ENCODE measurements around the gene CHTOP.

Gene CHTOP

DNA sequence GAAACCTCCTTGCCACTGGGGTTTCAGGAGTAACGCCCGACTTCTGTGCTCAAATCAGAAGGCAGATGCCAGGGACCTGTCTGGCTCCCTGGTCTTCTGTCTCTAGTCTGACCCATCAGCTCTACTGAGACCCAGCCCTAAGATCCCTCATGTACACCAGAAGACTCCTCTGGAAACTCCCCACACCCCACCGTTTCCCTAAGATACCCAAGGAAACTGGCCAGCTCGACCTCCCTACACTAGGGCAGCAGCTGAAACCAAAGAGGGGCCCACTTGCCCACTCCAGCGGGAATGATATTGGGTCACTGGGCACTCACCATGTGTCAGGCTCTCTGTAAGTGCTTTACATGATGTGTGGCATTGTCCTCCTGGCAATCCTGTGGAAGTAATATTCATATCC lies 20.5 kb upstream of the CHTOP start:
- no peak for DNase-seq

DNA sequence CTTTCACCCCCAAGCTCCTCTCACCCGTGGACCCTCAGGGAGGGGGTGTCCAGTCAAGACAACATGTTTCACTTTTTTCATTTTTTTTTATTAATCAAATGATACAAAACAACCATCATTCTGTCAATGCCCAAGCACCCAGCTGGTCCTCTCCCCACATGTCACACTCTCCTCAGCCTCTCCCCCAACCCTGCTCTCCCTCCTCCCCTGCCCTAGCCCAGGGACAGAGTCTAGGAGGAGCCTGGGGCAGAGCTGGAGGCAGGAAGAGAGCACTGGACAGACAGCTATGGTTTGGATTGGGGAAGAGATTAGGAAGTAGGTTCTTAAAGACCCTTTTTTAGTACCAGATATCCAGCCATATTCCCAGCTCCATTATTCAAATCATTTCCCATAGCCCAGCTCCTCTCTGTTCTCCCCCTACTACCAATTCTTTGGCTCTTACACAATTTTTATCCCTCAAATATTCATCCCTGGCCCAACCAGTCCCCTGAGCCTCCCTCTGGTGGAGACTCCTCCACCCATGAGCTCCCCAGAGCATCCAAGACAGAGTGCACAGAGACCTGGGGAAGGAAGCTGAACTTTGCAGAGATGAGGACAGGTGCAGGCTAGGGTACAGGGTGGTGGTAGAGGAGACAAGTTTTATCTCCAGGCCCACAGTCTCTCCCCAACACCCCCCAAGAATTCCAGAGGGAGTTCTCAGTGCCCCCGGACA lies 19.5 kb upstream of the CHTOP start:
- no peak for DNase-seq

DNA sequence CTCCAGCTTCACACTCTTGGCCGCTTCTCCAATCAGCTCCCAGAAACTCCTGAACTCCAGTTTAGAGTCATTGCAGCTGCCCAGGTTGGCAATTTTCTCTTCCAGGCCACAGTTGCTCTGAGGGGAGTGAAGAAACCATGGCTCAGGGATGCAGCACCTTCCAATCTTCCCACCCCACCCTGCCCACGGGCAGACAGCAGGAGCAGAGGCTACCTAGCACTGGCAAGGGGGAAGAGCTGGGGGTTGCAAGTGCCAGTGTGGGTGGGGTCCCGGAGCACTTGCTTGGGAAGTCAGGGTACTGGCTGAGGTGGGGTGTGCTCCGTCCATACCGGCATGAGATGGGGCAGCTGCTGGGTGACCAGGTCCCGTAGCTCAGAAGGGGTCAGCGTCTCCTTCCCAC lies 19.0 kb upstream of the CHTOP start:
- no peak for DNase-seq

DNA sequence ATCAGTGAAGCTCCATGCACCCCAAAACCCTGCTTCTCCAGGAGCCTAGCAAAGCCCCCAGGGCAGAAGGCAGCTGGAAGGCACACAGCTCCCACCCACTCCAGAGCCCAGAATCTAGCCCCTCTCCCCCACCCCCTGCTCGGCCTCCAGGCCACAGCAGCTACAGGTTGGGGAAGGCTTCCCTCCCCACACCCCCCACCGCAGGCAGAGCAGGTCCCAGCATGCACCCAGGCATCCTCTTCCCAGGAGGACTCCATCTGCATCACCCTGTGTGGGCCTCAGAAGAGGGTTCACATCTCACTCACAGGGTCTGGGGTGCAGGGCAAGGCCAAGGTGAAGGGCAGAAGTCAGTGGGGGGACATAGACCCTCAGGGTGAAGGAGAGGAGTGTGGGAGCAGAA lies 18.5 kb upstream of the CHTOP start:
- DNase-seq, result no peak

DNA sequence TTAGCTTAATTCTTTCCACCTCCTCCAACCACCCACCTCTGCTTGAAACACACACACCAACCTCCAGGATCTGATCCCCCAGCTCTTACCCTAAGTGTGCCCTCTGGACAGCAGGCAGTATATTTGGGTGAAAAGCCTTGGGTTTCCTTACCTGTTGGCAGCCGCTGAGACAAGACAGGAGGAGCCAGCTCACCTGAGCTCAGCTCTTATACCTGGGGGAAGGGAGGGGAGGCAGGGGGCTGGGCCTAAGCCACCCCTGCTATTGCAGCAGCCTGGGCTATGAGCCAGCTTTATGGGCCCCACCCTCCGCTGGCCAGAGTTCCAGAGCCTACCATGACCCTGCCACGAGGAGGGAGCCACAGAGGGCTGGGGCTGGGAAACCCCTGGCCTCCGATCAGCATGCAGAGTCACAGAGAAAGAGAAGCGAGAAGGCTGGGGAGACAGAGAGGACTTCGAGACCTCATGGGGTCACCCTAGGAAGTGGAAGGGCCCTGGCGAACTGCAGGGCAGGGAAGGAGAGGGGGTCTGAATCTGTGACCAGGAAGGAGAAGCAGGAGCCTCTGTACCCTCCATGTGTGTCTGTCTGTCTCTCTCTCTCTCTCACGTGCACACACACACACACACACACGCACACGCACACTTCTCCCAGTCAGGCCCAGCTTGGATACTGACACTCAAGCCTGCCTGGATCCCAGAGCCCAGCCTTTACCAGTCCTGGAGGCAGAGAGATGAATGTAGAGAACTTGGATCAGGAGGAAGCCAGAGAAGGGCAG lies 17.5 kb upstream of the CHTOP start, which contains the start of gene S100A14:
Gene S100A14, minus strand, starts transcription at position 182 of the 773 bp plus-strand sequence. CDS start 467 bp downstream, outside the sequence.
- DNase-seq, result peak; percentile 74

DNA sequence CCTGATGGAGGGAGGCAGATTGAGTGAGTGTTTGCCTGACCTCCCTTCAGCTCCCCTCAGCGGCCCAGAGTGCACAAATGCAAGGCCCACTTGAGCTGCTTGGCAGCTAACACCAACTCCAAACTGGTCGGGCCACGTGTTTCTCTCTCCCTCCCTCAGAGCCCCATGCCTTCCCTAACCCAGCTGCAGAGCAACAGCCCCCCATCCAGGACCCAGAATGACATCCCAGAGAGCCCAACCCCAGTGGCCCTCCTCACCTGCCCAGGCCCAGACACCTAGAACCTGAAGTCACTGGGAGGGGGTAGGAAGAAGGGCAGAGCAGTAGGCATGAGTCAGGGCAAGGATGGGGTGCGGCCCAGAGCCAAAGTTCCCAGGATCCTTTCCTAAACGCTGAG lies 17.0 kb upstream of the CHTOP start:
- no peak for DNase-seq

DNA sequence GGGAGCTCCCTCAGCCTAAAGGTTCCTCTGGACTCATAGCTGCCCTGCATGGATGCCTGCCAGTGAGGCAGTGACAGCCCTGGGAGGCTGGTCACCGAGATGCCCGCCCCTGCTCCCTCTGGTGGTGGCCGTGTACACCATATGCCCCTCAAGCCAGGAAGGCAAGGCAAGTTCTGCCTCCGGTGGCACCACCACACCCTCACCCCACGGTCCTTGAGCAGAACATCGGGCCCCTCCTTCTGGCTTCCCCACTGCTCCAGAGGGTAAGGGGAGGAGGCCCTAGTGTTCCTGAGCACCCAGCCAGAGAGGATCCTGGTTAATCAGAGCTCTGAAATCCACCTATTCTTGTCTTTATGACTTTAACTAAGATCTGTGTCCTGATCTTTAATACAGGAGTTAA lies 16.2 kb upstream of the CHTOP start:
- DNase-seq, result peak; percentile 80

DNA sequence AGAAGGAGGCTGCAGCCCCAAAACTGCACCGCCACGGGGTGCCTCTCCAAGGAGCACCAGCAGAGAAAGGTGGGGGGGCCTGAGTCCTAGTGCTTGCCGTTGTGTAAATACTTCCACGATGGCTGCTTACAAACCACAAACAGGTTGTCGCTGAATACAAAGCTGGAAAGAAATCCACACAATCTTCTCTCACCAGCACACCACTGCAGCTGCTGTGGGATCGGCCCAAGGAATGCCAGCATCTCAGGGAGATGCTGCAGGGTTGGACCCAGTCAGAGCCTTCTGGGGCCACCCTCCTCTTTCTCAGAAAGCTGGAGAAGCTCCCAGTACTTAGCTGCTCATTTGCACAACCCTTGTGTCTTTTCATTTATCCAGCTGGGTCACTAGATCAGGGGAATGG lies 14.7 kb upstream of the CHTOP start:
- no peak for DNase-seq

DNA sequence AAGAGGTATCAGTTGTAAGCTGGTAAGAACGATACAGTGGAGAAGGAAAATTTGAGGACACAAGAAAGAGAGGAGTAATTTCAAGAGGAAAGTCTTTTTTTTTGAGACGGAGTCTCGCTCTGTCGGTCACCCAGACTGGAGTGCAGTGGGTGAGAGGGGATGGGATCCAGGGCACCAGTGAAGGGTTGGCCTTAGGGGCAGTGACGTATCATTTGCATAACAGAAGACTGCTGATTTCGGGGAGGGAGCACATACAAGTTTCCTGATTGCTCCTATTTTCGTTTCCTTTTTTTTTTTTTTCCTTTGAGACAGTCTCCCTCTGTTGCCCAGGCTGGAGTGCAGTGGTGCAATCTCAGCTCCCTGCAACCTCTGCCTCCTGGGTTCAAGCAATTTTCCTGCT lies 10.8 kb upstream of the CHTOP start:
- no peak for DNase-seq

DNA sequence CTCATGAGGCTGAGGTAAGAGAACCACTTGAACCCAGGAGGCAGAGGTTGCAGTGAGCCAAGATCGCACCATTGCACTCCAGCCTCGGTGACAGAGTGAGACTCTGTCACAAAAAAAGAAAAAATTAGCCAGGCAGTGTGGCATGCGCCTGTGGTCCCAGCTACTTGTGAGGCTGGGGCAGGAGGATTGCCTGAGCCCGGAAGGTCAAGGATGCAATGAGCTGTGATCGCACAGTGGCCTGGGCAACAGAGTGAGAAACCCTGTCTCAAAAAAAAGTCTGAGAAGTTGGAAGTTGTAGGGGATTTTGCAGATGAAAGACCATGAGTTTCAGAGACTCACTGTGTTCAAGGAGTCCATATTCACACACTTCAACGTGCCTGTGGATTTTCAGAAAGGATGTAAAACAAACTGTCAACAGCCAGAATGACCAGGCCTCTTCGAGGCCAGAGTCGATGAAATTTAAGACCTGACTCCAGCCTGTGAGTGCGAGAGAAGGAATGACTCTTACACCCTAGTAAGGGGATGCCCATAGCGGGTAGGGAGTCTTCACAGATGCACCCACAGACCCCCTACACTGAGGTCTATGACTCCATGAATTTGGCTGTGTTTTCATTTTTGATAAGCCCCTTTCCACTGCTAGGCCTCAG lies 8.8 kb upstream of the CHTOP start:
- no peak for DNase-seq

DNA sequence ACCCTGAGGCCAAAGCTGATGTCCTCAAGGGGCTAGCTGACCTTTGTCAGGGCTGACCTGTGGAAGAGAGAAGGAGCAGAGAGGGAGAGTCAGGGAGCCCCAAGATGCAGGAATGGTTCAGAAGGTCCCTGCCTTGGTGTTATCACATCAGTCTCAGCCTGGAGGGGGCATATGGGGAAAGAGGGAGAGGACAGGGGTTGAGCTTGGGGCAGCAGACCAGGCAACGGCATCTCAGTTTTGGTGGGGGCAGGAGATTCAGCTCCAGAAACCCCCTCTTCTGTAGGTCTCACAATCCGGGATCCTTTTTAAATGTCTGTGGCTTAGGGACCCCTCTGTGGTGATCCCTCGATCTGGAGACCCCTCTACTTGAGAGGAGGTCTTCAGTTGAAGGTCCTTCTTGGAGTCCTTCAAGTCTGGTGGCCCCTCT lies 7.4 kb upstream of the CHTOP start:
- DNase-seq, result no peak

DNA sequence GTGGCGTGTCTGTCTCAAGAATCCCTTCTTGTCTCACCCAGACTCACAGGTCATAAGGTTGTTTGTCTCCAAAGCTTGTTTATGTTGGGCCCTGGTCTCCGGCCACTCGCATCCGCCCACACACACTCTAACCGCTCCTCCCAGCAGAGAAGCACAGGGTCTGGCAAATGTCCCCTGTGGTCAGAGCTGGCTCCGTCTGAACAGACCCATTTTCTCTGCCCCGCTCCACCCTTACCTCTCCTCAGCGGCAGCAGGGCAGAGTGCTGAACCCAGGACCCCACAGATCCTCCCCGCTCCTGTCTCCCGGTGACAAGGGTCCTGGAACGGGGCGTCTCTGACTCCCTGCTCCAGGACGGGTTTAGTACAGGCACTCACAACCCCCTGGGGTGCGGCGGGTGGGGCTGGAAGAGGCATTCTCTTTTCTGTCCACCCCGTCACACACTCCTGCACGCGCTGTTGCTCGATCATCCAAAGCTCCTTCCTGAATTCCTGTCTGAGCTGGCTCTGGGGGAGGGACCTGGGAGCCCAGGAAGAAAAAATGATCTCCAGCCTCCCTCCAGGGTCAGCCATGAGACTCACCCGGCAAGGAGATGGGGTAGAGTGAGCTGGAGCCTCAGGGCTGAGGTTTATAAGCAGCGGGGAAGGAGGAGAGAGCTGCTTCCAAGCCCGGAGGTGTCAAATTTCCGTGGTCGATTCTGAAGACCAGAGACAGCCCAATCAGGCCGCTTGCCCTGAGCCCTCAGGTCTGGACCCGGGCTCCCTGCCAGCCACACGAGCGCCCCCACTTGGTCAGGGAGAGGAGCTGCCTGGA lies 6.8 kb upstream of the CHTOP start, which contains the start of gene S100A13:
Gene S100A13, minus strand, starts transcription at position 602 of the 811 bp plus-strand sequence. CDS start 1,033 bp downstream, outside the sequence.
- peak; percentile 99 for DNase-seq

DNA sequence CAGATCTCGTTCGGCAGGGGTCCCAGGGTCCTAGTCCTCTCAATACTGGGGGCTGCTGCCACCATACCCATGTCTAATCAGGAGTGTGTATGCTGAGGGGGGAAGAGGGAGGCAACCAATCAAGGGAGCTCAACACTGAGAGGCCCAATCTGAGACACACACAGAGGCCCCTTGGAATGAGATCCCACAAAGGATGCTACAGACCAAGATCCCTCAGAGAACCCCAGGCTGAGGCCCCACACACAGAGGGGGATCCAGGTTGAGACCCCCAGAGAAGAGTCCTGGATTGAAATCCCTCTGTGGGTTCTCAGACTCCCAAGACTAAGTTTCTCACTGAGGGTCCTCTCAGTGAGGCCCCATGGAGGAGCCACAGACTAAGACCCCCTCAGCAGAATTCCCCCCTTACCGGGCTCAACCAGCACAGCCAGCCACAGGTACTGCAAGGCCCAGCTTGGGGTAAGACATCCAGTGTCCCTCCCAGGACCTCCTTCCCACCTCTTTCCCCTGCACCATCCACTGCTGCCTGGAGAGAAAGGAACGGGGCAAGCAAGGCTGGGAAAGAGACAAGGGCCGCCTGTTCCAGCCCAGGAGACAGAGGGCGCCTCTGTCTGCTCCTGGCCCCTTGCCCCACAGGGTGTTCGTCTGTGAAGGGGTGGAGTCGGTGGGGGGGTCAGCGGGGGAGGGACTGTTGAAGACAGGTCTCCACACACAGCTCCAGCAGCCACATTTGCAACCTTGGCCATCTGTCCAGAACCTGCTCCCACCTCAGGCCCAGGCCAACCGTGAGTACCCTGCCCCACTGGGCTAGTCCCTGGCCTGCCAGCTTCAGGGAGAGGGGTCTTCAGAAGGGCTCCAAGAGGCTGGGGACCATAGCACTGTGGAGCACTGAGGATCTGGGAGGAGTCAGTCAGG lies 5.9 kb upstream of the CHTOP start, which contains the start of gene S100A1:
Gene S100A1, plus strand, starts transcription at position 720 of the 912 bp plus-strand sequence. CDS start 2,088 bp downstream, outside the sequence.
- no peak for DNase-seq

DNA sequence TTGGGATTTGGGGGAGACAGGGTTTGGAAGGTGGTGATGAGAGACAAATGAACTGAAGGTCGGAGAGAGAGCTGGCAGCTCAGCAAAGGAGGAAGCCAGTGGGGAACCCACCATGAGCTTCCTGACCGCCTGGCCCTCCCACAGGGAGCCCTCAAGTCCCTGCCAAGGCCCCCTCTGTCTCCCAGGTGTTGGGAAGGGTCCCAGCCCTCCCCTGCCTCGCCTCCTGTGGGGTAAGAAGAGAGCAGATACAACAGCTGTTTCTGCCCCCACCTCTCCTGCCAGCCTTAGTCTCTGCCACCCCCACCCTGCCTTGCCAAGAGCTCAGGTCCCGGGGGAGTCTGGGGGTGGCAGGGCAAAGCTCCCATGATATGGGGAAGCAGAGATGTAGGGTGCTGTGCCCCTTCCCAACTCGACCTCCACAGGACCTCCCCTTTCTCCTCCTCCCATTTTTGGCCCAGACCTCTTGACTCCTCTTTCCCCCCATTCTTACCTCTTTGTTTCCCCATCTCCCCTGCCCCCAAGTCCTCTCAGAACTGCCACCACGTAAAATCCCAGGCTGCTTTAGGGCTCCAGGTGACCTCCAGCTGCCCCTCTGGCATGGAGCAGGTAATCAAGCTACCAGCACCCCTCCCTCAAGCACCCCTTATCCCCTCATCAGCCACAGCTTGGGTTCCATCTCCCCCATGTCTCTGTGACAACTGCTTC lies 5.1 kb upstream of the CHTOP start:
- no peak for DNase-seq

DNA sequence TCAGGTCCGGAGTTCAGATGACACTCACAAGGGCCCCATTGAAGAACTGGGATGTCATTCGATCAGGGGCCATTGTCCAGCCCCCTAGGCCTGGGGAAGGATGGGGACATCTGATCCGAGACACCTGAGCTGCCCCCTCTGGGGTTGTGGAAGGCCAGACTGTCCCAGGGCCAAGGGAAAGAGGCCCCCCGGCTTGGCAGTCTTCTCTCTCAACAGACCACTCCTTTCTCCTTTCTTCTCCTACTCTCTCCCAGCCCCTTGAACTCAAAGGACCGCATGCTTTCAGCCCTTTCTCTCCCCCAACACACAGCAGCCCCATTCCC lies 4.6 kb upstream of the CHTOP start:
- no peak for DNase-seq

DNA sequence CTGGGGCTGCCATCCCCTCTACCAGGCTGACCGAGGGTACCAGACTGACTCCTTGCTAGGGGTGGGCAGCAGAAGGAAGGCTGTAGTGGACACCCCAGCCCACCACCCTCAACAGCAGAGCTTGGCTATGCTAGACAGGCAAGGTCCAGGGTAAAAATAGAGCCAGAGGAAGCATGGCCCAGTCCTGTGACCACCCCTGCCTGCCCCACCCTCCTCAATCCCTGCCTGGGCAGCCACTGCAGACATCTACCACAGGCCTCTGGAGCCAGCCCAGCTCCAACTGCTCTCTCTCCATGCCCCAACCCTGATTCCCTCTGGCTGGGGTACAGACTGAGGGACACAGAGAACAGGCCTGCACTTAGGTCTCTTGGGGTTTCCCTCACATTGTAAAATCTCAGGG lies 3.9 kb upstream of the CHTOP start:
- DNase-seq, result no peak

DNA sequence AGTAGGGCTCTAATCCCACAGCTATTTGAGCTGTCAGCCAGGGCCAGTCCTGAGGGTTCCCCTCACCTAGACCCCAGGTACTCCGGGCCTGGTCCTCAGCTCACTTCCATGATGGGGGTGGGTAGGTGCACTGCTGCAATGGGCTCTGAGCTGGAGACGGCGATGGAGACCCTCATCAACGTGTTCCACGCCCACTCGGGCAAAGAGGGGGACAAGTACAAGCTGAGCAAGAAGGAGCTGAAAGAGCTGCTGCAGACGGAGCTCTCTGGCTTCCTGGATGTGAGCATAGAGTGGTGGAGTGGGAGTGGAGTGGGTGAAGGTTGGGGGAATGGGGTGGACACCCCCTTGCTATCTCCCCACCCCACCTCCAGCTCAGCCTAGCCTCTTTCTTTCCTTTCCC lies 3.5 kb upstream of the CHTOP start:
- no peak for DNase-seq

DNA sequence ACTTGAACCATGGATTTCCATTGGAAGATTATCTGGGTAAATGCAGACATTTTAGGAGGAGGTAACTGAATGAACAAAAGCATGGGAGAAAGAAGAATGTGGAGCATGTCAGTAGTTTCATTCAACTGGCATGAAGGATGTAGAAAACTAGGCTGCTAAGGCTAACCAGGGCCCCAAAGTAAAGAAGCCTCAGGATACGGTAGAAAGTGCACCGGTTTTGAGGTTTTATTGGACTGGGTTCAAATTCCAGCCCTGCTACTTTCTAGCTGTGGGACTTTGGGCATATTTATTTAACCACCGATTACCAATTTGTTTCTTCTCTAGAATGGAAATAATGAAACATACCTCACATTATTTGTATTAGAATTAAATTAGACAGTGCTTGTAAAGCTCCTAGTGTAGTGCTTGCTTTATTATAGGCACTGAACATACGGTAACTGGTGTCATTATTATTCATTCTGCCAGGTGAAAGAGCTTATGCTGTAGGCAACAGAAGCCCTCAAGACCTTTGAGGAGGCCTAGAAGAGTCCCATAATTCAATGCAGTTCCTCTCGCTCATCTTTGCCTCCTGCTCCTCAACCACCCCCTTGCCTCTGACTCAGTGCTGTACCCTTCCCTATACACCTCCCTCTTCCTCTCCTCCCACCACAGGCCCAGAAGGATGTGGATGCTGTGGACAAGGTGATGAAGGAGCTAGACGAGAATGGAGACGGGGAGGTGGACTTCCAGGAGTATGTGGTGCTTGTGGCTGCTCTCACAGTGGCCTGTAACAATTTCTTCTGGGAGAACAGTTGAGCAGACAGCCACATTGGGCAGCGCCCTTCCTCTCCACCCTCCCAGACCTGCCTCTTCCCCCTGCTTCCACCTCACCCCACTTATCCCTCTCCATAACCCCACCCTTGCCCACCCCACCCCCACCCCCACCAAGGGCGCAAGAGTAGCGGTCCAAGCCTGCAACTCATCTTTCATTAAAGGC lies 2.5 kb upstream of the CHTOP start:
- DNase-seq, result no peak

DNA sequence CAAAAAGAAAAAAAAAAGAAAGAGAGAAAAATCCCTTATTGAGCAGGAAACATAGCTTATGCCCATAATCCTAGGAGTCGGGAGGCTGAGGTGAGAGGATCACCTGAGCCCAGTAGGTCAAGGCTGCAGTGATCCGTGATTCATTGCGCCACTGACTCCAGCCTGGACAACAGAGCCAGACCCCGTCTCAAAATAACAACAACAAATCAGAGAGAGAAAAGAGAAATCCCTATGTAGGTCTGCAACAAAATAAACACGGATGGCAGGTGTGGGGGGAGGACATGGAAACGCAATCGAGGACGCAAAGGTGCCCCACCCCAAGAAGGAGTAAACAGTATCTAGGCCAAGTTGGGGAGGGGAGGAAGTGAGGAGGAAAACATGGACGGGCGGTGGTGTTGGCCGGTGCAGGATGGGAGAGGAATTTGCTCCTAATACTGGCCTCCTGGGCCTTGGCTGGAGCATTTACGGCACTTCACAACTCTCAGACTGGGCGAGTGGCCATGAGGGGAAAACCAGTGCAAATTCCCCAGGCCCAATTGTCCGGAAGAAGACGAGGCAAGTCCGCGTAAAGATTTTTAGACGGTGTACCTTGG lies 609 bp upstream of the CHTOP start:
- no peak for DNase-seq

Data from islet precursor cell (in vitro differentiated cells).